Astrocyte (in vitro differentiated cells and primary cell): Measurements from ENCODE around the gene PTPRN2.

Source experiments
- CTCF ChIP-seq: IDR thresholded peaks from 2 replicates; pipeline ENCODE4 v1.5.1; 2011; ENCODE audit warnings: low read depth, mild to moderate bottlenecking, inconsistent platforms, low read length, moderate library complexity; ENCODE audit not compliant: insufficient read depth
- EZH2 ChIP-seq: IDR thresholded peaks from 2 replicates; pipeline ENCODE4 v1.6.1; 2012; ENCODE audit warnings: mild to moderate bottlenecking, low read length, inconsistent platforms; ENCODE audit not compliant: insufficient read depth

- no peak for TF ChIP-seq CTCF
- TF ChIP-seq EZH2, result no peak
Observed at GRCh38 chr7:158048569-158048968, 539.1 kb downstream of the PTPRN2 start.
